Nucleus accumbens (tissue), 56 donors: ENCODE measurements around the gene CFAP74.

Source experiments
- DNase-seq, 56 donors: peaks; one replicate each; lab custom pipeline; 2025; lab: John Stamatoyannopoulos, UW

The CFAP74 gene

GRCh38 chr1:2003541-2004131 lies at the start of gene CFAP74:
TSS of gene CFAP74 (minus strand) at chr1:2003786. CDS start at chr1:1990956, 12,830 bp downstream.
- DNase-seq: peak in 33 of 56 donors; percentile 11 to 84 (median 39)

DNA sequence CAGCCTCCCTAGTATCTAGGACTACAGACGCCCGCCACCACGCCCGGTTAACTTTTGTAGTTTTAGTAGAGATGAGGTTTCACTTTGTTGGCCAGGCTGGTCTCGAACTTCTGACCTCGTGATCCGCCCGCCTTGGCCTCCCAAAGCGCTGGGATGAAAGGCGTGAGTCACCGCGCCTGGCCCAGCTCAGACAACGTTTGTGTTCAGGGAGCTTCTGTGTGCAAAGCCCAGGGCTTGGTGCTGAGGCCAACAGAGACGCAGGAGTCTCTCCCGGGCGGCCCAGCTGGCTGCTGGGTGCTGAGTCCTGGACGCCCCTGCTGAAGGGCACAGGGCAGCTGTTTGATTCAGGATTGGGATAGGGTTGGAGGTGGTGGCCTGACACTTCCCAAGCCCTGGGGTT lies 49.6 kb upstream of the CFAP74 start:
- DNase-seq: no peak

GRCh38 chr1:2052756-2053155 lies 49.2 kb upstream of the CFAP74 start:
- no peak for DNase-seq

- DNase-seq: no peak
Observed at GRCh38 chr1:2052054-2052679, 48.6 kb upstream of the CFAP74 start.

DNA sequence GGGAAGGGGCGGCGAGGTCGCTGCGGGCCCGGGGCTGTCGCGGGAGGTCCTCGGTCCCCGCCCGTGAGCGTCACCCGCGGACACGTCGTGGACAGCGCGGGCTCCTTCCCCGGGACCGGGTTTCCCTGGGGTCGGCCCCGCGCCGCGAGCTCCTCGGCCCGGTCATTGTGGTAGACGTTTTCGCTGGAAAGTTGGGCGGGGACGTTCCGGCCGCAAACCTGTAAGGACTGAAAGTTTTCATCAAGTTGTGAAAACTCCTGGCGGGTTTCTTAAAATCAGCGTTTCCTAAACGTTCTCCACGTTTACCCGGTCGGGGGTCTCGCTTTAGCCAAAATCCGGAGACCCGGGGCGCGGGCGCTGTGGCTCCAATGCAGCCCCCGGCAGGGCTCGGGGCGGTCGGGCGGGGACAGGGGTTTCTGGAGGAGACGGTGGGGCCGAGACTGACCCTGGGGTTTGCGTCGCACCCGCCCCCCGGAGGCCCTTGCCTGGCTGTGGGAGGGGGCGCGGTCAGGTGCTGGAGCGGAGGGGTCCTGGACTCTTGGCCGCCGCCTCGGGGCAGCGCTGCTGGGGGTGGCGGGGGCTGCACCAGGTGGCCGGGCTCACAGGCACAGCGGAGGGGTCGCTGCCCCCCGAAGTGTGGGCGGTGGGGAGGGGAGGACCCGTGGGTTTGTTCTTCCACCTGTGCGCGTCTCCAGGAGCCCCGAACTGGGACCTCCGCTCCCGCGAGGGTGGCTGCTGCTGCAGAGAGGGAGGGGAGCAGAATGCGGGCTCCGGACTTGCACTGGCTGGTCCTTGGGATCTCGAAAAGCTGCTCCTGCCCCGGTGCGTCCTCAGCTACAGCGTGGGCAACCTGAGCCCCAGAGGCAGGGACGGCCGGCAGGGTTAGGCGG lies 47.5 kb upstream of the CFAP74 start:
- DNase-seq: no peak

- DNase-seq: no peak
Observed at GRCh38 chr1:2050461-2050792, 46.8 kb upstream of the CFAP74 start.

- DNase-seq: peak in 8 of 56 donors; percentile 18 to 62 (median 38)
Observed at GRCh38 chr1:2049718-2050431, 46.3 kb upstream of the CFAP74 start, which contains the start of gene PRKCZ. TSS of gene PRKCZ (plus strand) at chr1:2050411. CDS start at chr1:2050631, 220 bp downstream.

DNA sequence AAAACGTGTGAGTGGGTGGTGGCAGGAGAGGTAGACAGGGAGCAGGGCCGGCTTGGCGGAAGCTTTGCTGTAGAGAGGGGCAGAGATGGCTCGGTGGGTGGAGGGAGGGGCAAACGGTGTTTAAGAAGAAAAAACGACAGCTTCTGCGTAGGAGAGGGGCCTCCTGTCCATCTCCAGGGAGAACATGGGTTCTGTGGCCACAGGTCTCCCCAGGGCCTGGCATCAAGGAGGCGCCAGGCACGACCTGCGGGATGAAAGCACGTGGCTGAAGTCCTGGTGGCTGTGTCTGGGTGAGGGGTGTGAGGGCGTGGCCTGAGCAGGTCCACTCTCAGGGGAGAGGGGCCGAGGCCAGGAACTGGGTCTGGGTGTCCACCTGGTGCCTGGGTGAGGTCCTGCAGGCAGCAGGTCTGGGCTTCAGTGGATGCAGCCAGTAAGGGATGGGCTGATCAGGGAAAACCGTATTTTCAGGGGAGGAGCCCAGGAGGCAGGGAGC lies 45.7 kb upstream of the CFAP74 start:
- DNase-seq: no peak

DNA sequence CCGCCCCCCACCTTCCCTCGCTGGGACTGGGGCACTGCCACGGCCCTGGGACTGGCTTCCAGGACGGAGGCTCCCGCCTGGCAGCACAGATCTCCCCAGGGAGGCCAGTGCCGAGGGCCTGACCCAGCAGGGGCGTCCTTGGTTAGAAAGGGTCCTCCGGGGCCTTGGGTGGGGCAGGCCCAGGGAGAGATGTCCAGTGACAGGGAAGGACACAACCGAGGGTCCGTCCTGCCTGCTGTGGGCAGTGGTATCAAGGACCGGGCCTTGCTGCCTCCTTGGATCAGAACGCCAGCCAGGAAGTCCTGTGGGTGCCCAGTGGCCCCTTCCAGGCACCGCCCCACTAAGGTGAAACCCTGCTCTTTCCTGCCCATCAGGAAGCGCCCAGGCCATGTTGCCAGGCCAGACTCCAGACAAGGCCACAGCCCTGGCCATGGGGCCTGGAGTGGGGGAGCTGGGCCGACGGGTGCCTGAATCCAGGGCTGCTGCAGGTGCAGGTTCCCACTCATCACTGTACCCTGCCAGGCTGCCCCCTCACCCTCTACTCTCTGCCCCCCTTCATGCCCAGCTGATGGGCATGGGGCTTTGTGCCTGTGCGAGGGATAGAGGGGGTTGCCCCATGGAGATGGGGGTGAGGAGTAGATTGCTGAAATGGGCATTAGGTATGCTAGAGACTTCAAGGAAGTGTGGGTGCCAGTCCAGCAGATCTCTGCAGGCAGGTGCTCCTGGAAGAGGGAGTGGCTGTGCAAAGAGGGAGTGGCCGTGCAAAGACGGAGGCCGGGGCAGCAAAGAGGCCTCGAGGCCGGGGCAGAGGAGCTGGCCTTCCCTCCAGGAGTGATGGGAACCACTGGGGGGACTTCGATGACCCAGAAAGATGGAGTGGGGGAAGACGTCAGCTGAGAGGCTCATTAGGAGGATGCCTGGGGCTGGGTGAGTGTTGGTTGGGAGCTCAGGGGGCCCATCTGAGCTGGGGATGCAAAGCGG lies 44.5 kb upstream of the CFAP74 start:
- DNase-seq: no peak

GRCh38 chr1:2046953-2047748 lies 43.6 kb upstream of the CFAP74 start:
- no peak for DNase-seq

DNA sequence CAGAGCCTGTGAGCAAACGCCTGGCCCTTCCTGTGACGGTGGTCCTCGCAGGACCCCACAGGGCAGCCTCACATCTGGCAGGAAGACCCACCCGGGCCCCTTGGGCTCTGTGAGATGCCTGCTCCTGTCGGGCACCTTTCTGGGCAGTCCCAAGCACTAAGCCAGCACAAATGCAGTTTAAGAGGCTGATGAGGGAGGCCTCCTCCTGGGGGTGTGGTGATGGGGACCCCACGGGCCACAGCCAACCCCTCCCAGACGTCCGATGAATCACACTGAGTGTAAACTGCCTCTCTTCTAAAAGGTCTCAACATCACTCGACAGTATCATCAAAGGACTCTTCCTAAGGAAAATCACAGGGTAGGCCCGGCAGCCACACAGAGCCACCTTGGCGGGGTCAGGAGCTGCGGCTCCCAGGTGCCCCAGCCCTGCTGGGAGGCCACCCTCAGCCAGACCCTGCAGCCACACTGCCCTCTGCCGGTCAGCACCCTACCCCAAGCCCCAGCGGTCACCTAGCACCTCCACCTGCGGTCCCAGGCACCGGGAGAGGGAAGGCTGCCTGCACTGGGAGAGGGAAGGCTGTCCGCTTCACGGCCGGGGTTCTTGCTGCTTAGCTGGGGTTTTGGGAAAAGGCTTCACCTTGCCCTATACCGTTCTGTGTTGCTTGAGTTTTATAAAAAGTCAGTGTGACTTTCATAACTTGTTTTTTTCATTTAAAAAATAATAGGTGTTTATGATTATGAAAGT lies 42.8 kb upstream of the CFAP74 start:
- peak in 10 of 56 donors; percentile 5 to 51 (median 20) for DNase-seq

- no peak for DNase-seq
Observed at GRCh38 chr1:2045468-2046173, 42.0 kb upstream of the CFAP74 start.

GRCh38 chr1:2044510-2045319 lies 41.1 kb upstream of the CFAP74 start:
- peak in 48 of 56 donors; percentile 12 to 82 (median 47) for DNase-seq

DNA sequence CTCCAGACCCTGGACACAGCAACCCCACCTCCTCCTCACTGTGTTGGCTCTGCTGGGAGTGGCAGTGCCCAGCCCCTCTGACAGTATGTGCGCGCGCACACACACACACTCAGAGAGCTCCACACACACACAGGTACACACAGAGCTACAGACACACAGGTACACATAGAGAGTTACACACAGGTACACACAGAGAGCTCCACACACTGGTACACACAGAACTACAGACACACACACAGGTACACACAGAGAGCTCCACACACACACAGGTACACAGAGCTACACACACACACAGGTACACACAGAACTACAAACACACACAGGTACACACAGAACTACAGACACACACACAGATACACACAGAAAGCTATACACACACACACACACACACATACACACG lies 40.3 kb upstream of the CFAP74 start:
- no peak for DNase-seq

- peak in 14 of 56 donors; percentile 7 to 53 (median 33) for DNase-seq
Observed at GRCh38 chr1:2042830-2043773, 39.5 kb upstream of the CFAP74 start.
